Activated naive CD4-positive, alpha-beta T cell treated with anti-CD3 and anti-CD28 coated beads, Interleukin-2, amount 50 U/mL, for 72 hours (primary cell): Measurements from ENCODE around the gene IVD. TPM values are rescaled to one million over a fixed set of nuclear protein-coding genes. Genes with fewer than 3 reads are reported as not detected.

Experiments
- ATAC-seq, 2 donors: fragments of 150-1000 bp; cut with Tn5 transposase; 2 replicates each; pipeline ENCODE4 v1.10.0; 2021; ENCODE audit warnings: mild to moderate bottlenecking in 2 of 2, moderate library complexity in 2 of 2
- DNase-seq, 2 donors: peaks; one replicate each; pipeline ENCODE4 v3.0.0; 2021 to 2022; ENCODE audit warnings: low spot score in 2 of 2
- H3K27ac Mint-ChIP-seq, 2 donors: one replicate each; pipeline ENCODE4 v1.8.0; 2022; ENCODE audit warnings: mild to moderate bottlenecking in 2 of 2, mixed read lengths in 2 of 2
- H3K36me3 Mint-ChIP-seq, 2 donors: one replicate each; pipeline ENCODE4 v1.8.0; 2022; ENCODE audit warnings: mixed read lengths in 2 of 2
- H3K9me3 Mint-ChIP-seq, 2 donors: one replicate each; pipeline ENCODE4 v1.8.0; 2022; ENCODE audit warnings: mixed read lengths in 2 of 2
- total RNA-seq, 2 donors: library from RNA; stranded (reverse); gene quantifications; one replicate each; pipeline ENCODE4 v1.2.3, GENCODE V29; 2022

The IVD gene
- total RNA-seq, 2 donors from 2014 or later = 45.2 to 66.9 TPM

DNA sequence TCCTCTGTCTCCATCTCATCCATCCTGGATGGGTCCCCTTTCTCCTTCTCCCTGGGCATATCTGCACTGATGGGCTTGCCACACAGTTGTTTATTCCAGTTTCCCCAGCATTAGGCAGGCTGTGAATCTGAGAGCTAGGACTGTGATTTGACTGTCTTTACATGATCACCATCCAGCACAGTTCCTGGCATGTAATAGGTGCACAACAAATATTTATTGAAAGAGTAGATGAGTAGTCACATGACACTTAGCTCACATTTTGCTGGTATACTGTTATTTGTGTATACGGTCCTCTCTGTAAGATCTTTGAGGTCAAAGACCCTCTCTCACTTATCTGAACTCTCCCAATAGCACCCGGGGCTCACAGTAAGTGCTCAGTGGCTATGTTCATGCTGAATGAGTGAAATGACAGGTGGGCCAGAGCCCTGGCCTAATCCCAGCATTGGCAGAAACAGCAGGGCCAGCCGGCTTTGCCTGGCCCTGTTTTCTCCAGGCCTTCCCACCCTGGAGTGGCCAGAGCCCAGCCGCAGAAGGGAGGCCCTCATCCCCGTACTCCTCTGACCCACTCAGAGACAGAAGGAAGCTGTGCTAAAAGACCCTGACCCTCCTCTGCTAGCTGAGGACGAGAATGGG lies 19.0 kb downstream of the IVD start:
- no peak overlapping the region for H3K27ac Mint-ChIP-seq

DNA sequence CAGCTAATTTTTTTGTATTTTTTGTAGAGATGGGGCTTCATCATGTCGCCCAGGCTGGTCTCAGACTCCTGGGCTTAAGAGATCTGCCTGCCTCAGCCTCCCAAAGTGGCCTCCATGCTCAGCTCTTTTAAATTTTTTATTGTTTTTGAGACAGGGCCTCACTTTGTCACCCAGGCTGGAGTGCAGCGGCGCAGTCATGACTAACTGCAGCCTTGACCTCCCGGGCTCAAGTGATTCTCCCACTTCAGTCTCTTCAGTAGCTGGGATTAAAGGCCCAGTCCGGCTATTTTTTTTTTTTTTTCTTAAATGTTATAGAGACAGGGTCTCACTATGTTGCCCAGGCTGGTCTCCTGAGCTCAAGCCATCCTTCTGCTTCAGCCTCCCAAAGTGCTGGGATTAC lies 20.1 kb downstream of the IVD start:
- DNase-seq = no peak
- H3K27ac Mint-ChIP-seq = no peak overlapping the region
- H3K9me3 Mint-ChIP-seq = no peaks in the 10 kb centered on the region

More for the DNA sequence above, 19.0 kb downstream of the IVD start:
- no peaks in the 10 kb centered on the region for H3K36me3 Mint-ChIP-seq
- no peaks in the 10 kb centered on the region for H3K9me3 Mint-ChIP-seq
- no peak for DNase-seq
- no peak for ATAC-seq

DNA sequence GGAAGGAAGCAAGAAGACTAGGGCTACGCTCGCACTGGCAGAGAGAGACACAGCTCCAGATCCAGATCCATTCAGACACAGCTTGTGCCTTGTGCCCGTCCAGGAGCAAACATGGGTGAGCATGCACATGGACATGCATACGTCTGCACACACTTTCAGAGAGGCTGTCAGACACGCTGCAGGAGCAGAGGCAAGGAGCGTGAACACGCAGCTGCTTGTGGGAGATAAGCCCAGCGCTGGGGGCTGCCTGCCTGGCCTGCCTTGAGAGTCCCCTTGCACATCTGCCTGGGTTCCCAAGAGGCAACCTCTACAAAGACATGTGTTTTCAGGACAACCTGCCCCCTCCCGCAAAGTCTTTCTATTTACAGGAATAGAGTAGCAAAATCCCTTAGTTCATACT lies 21.6 kb downstream of the IVD start:
- Mint-ChIP-seq H3K9me3 (no peaks in the 10 kb centered on the region), H3K36me3 (no peaks in the 10 kb centered on the region), H3K27ac (peak overlapping the region in 1 of 2 donors; percentile 46)
- DNase-seq (no peak), ATAC-seq (no peak)

More for the DNA sequence above, 20.1 kb downstream of the IVD start:
- H3K36me3 Mint-ChIP-seq = no peaks in the 10 kb centered on the region
- no peak for ATAC-seq

DNA sequence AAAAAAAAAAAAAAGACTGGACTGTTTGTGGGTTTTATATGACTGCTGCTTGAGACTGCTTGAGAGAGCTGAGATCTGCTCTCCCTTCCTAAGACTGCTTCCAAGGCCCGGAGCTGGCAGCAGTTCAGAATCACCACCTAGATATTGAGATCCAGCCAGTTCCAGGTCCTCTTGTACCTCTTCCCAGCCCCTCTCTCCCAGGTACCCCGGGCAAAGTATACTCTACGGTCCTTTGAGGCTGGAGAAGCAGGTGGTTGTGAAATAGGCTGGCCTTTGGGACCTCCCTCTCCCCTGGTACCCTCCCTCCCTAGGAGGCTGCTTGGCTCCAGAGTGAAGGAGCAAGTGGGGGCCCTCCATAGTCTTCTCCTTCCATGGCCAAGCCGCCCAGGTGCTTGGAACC lies 22.6 kb downstream of the IVD start:
- Mint-ChIP-seq H3K36me3 (no peaks in the 10 kb centered on the region), H3K27ac (no peak overlapping the region), H3K9me3 (no peaks in the 10 kb centered on the region)
- DNase-seq (no peak), ATAC-seq (no peak)

DNA sequence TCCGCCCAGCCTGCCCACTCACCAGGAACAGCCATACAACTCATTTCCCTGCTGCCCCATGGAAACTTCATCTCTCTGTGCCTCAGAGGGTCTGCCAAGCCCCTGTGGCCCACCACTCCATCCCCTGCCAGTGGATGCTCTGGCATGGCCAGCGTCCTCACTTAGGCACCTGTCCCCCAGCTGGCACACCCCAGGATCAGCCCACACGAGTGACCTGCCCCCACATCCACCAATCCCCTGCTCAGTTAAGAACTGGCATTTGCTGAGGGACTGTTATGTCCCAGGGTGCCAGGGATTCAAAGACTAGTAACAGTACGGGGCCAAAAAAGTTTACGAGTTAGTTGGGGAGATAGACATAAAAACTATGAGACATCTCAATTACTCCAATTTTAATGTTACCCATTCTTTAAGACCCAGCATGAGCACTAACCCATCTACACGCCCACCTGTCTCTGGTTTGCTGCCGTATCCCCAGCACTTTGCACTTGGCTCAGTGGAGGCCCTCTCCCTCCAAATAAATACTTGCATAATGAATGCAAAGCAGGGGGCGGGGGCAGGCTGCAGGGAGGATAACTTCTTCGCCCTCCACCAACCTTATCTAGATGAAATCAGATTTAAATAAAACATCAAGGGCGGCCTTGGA lies 23.6 kb downstream of the IVD start:
- Mint-ChIP-seq H3K9me3 (no peaks in the 10 kb centered on the region), H3K36me3 (no peaks in the 10 kb centered on the region), H3K27ac (no peak overlapping the region)
- ATAC-seq (no peak), DNase-seq (no peak)

DNA sequence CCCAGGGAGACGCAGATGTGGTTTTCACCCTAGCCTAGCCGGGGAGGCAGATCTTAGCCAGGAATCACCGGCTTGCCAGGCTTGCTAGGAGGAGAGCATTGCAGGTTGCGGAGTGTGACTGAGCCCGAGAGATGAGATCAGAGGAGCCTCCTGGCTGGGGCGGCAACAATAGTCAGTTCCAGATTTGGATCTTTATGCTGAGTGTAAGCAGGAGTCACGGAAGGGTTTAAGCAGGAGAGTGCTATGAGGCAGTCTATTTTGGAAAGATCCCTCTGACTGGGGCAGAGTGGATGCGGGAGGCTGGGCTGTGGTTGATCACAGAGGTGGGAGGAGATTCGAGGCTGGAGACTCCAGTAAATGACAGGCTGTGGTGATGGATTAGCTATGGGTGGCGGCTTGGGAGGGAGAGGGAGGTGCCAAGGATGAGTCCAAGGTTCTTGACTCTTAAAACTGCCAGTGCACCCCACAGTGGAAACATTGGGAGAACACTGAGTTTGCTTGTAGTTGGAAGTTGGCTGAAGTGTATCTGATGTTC lies 24.7 kb downstream of the IVD start:
- no peak for DNase-seq
- Mint-ChIP-seq H3K9me3 (no peaks in the 10 kb centered on the region), H3K36me3 (no peaks in the 10 kb centered on the region), H3K27ac (no peak overlapping the region)
- ATAC-seq = no peak

DNA sequence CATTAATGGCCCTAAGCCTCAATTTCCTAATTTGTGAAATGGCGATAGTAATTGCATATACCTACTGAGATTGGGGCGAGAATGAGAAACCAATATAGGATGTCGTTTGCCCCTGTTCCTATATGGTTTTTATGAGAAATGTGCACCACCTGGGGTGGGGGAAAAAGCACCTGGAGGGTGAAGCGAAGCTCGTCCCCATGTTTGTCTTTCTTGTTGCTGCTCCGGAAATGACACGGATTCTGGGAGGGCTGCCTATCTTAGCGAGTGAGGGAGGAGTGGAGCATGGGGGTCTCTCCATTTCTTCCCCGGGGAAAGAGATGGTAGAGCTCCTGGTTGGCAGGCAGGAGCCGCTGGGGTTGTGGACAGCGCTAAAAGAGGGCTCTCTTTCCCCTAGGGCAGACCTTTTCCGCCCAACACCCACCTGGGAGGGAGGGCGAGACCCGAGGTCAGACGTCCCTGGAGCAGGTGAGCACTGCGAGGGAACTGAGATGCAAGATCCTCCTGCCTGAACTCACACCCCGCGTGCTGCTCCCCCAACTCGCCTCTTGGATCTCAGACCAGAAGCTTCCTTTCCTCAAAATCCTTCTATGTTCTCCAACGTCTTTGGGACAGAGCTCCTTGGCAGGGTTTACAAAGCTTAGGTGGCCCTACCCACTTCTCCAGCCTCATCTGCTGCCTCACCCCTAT lies 29.6 kb downstream of the IVD start:
- Mint-ChIP-seq H3K27ac (no peak overlapping the region), H3K9me3 (no peaks in the 10 kb centered on the region), H3K36me3 (no peaks in the 10 kb centered on the region)
- ATAC-seq = no peak
- DNase-seq = no peak

DNA sequence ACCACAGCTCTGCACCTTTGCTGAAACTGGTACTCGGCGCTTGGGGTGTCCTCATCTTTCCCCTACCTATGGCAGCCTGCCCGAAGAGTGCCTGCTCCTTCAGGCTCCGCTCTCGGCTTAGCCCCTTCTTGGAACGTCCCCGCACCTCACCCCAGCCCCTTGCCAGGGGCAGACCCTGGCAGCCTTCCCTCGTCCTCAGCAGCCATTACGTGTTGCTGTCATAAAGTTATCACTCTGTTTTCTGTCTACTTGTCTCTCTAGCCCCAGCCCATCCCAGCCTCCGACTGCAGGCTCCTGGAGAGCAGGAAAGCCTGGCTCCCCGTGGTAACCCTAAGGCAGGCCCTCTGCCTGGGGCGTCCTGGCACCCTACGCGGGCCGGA lies 30.1 kb downstream of the IVD start:
- H3K36me3 Mint-ChIP-seq = no peaks in the 10 kb centered on the region
- no peak for DNase-seq
- no peak for ATAC-seq
- H3K27ac Mint-ChIP-seq = no peak overlapping the region
- no peaks in the 10 kb centered on the region for H3K9me3 Mint-ChIP-seq

DNA sequence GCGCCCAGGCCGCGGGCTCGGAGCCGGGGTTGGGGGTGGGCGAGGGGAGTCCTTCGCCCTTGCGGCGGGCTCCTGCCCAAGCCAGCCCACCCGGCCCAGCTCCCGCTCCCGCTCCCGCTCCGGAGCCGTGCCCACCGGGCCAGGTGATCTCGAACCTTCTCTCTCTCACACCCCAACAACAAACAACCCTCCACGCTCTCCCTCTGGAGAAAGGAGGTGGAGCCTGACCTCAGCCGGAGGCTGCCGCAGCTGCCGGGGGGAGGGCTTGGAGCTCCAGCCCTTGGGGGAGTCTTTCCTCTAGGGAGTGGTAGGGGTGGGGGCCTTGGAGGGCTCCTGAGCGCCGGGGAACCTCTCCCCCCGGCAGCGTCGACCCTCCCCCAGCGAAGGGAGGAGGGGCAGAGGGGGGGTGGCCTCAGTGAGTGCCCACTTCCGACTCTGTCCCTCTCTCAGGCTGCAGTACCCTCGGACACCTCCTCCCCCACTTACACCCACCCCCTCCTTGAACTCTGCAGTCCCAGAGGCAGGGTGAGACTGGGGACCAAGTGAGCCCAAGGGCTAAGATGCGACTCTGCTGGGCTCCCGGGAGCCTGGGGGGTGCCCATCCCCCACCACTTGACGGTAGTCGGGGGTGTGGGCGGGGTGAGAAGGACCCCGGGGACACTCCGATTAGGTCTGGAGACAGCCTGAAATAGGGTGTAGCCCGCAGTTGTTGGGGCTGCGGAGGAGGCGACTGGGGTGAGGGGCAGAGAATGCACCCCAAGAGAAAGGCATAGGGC lies 30.7 kb downstream of the IVD start:
- Mint-ChIP-seq H3K36me3 (no peaks in the 10 kb centered on the region), H3K27ac (no peak overlapping the region), H3K9me3 (no peaks in the 10 kb centered on the region)
- DNase-seq (no peak), ATAC-seq (no peak)

DNA sequence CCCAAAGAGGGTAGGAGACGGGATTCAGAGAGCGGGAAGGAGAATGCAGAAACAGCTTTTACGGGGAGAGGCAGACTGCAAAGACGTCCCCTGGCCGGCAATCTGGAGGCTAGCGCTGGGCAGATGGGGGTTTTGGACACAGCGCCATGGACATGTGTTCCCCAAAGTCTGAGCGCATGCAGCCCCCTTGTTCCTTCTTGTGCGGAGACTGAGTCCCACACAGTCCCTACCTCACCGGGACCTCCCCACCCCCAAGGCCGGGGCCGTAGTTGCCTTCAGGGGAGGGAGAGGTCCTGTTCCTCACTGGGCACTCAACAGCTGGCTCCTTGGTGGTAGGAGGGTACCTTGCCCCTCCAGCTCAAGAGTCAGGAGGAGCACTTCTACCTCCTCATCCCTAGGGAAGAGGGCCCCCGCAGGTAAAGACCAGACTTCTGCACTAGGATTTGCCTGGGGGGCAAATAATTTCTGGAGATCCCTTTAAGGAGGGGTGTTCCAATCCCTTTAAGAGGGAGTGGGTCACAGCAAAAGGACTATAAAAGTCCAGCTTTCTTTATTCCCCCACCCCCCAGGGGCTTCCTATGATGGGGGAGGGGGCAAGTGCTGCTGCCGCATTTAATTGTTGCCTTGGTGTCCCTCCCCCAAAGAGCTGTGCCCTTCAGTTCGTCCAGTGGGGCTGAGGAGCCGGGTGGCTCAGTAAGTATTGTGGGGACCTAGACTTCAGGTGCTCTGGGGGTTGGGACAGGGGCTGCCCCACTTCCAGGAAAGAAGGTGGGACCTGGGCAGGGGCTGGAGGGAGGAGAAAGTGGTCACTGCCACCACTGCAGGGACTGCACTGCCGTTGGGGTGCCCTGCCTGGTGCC lies 31.5 kb downstream of the IVD start:
- no peak overlapping the region for H3K27ac Mint-ChIP-seq
- H3K36me3 Mint-ChIP-seq = no peaks in the 10 kb centered on the region
- DNase-seq (no peak), ATAC-seq (no peak)
- no peaks in the 10 kb centered on the region for H3K9me3 Mint-ChIP-seq

DNA sequence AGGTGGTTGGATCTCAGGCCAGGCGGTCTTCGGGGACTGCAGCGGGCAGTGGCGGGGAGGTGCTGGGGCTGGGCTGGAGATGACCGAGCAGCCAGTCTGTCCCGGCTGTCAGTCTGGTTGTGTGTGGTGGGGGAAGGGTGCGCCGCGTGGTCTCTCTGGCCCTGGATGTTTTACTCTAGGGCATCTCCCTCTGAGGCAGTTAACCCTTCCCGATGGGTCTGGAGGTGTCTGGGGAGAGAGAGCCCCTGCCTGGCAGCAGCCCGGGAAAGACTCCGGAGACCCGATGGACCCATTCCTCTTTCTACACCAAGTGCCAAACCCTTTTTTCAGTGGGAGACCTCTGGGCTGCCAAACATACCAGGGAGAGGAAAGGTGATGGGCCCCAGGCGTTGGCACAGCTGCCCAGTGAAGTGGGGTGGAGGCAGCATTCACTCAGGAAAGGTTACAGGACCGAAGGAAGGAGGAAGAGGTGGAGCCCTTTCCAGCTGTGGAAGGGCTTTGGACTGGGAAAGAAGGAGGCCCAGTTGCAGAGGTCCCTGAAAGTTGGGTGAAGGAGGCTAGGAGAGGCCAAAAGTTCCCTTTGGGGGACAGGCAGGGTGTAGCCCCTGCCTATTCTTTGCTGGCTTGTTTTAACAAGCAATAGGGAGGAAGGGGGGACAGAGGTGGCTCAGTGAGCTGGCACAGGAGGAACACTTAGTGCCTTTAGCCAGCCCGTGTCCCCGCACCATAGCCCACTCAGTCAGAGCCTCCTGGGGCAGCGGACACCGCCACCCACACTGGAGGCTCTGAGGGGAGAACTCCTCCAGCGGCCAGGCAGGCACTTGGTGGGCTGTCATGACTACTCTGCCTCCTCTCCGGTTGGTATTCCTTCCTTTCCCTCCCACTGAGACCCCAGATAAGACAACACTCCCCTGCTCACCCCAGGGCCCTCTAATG lies 32.4 kb downstream of the IVD start:
- DNase-seq (no peak), ATAC-seq (no peak)
- no peaks in the 10 kb centered on the region for H3K36me3 Mint-ChIP-seq
- H3K9me3 Mint-ChIP-seq = no peaks in the 10 kb centered on the region
- H3K27ac Mint-ChIP-seq = no peak overlapping the region

DNA sequence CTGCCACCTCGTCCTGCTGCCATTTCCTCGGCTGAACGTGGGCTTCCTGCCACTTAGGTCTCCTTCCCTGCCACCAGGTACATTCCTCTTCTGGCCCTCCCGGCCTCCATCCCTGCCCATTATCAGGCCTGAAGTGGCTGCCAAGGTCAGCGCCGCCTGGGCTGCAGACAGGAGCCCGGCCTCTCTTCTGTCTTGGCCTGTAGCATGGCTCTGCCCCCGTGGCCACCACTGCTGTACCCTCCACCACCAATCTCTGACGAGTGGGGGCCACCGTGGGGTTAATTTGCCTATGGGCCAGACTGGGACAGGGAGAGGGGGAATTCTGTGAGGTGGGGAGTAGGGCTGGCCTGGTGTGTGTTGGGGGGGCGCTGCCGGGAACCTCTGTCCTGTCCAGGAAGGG lies 33.1 kb downstream of the IVD start:
- ATAC-seq (no peak), DNase-seq (no peak)
- Mint-ChIP-seq H3K36me3 (no peaks in the 10 kb centered on the region), H3K27ac (no peak overlapping the region), H3K9me3 (no peaks in the 10 kb centered on the region)

DNA sequence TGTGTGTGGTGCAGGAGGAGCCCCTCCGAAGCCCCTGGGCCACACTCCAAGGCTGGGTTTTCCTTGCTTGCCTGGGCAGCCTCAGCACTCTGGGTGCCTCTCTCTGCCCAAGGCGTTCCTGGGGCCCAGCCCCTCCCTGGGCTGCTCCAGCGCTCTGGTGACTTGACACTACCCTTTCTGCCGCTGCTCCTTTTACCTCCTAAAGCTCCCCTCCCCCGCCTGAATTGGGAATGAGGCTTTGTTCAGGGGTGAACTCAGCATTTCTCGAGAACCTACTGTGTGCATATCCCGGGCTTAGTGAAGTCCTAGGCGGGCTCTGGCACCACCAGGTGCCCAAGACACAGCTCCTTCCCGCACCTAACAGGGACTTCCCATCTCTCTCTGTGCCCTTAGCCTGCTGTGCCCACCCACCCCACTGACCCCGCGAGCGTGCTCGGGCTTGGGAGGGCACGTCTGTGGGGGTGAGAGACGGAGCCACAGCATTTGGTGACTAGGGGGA lies 33.9 kb downstream of the IVD start:
- no peaks in the 10 kb centered on the region for H3K36me3 Mint-ChIP-seq
- no peak for ATAC-seq
- no peaks in the 10 kb centered on the region for H3K9me3 Mint-ChIP-seq
- H3K27ac Mint-ChIP-seq = peak overlapping the region in 1 of 2 donors; percentile 73
- no peak for DNase-seq

DNA sequence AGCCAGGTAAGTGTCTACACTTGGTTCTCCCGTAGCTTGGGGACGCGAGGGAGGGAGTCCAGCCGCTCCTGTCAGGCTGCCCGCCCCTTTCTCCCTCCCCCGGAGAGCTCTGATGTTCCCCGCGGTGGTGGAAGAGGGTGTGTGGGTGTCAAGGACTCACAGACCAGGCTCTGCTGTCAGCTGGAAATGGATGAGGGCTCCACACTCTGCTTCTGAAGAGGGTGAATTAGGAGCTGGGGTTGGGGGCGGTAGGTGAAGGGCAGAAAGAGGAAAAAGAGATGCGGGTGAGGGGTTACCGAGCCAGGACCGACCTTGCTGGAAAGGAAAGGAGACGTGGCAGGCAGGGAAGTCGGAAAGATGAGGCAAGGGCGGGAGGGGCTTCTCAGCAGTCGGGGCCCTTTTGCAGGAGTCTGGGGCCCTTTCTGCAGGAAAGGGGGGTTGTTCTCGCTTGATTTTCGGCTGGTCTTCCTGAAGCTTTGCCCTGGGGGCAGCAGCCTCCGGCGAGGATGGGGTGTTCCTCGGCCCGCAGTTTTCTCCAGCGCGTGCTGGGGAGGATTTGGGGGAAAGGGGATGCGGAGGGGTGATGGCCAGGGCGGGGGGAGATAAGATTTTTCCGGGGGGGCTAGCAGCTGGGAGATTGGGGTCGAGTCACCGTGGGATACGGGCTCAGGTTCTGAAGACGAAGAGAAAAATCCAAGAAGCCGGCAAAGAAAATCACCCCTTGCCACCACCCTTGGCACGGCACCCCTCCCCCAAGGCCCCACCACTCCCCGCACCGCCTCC lies 34.6 kb downstream of the IVD start:
- DNase-seq = no peak
- Mint-ChIP-seq H3K36me3 (no peaks in the 10 kb centered on the region), H3K27ac (peak overlapping the region; percentile 23 to 73), H3K9me3 (no peaks in the 10 kb centered on the region)
- ATAC-seq = no peak
